ENCODE measurements around the gene FANCC.

The FANCC gene, protein sequence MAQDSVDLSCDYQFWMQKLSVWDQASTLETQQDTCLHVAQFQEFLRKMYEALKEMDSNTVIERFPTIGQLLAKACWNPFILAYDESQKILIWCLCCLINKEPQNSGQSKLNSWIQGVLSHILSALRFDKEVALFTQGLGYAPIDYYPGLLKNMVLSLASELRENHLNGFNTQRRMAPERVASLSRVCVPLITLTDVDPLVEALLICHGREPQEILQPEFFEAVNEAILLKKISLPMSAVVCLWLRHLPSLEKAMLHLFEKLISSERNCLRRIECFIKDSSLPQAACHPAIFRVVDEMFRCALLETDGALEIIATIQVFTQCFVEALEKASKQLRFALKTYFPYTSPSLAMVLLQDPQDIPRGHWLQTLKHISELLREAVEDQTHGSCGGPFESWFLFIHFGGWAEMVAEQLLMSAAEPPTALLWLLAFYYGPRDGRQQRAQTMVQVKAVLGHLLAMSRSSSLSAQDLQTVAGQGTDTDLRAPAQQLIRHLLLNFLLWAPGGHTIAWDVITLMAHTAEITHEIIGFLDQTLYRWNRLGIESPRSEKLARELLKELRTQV

DNA sequence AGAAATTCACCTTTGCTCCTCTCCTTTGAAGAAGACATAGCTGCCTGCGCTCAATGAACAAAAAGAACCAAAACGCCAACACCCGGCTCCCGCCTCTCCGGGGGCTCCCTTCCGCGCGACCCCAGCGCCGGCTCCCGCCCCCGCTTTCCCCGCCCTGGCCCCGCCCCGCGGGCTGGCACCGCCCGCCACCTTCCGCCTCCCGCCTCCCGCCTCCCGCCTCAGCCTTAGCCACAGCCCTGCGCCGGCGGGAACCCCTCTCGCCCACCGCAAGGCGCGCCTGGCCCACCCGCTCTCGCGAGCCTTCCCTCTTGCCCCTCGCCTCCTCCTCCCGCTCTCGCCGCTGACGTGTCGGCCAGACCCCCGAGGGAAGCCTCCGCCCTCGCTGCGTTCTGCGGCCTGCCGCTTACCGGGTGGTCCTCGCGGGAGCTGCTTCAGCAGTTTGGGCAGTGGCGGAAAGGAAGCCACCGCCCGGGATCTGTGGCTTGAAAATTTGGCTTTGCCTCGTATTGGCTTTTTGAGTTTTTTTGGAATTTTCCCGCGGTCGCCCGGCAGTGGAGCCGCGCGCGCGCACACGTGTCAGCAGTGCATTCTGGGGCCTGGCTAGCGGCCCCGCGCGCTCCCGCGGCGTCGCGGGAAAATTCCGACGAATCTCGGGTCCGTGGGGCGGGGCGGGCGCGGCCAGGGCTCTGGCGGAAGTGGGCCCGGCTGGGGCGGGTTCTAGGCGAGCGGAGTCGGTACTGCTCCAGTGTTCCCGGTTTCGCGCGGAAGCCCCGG is at the start of gene FANCC:
Gene FANCC (minus strand): TSS at position 591 of the 774 bp plus-strand sequence. CDS start 68,418 bp downstream, outside the sequence.
- Histone ChIP-seq H3K36me3 (ENCODE audit: control insufficient read depth in 1 of 2, insufficient read depth in 2 of 2, low read length in 2 of 2) (no peaks in the 10 kb centered on the region), H3K4me3 (ENCODE audit: low read depth in 1 of 2, low read length in 2 of 2) (peak within 1 kb of the TSS; percentile 93 to 94), H3K27ac (ENCODE audit: low read depth, low read length) (peak within 1 kb of the TSS; percentile 95), H3K9me3 (ENCODE audit: control insufficient read depth in 1 of 2, low read length in 2 of 2) (no peaks in the 10 kb centered on the region), H3K9ac (ENCODE audit: low read depth in 1 of 2, low read length in 2 of 2) (peak within 1 kb of the TSS; percentile 85 to 95), H3K4me1 (ENCODE audit: control insufficient read depth in 1 of 2, insufficient read depth in 2 of 2, low read length in 2 of 2) (peaks cover 10 to 21% of the 10 kb centered on the region in 2 donors), H3K27me3 (ENCODE audit: control insufficient read depth in 1 of 2, insufficient read depth in 2 of 2, low read length in 2 of 2) (no peaks in the 10 kb centered on the region)

DNA sequence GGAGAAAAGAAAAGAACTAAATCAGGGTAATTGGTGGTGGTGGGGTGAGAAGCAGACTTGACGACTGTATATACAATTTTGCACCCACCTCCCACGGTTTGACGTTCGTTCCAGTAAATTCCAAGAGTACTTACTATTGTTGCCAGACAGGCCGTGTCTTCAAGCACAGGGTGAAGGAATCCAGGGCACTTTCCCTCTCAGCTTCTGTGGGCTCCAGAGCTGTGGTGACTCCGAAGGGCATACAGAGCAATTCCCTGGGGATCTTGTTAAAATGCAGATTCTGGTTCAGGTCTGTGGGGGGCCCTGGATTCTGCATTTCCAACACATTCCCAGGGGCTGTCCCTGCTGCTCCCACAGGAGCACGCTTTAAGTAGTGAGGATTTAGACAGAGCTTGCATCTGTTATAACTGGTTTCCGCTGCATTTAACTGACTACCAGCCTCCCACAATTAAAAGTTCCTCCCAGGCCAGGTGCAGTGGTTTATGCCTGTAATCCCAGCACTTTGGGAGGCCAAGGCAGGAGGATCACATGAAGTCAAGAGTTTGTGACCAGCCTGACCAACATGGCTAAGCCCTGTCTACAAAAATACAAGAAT is 49.3 kb upstream of the FANCC start:
- Histone ChIP-seq H3K27me3 (ENCODE audit: control insufficient read depth in 1 of 2, insufficient read depth in 2 of 2, low read length in 2 of 2) (no peaks in the 10 kb centered on the region), H3K27ac (ENCODE audit: low read depth, low read length) (no peak overlapping the region), H3K9me3 (ENCODE audit: control insufficient read depth in 1 of 2, low read length in 2 of 2) (no peaks in the 10 kb centered on the region), H3K9ac (ENCODE audit: low read depth in 1 of 2, low read length in 2 of 2) (no peak overlapping the region), H3K36me3 (ENCODE audit: control insufficient read depth in 1 of 2, insufficient read depth in 2 of 2, low read length in 2 of 2) (no peaks in the 10 kb centered on the region), H3K4me3 (ENCODE audit: low read depth in 1 of 2, low read length in 2 of 2) (no peak overlapping the region), H3K4me1 (ENCODE audit: control insufficient read depth in 1 of 2, insufficient read depth in 2 of 2, low read length in 2 of 2) (no peaks in the 10 kb centered on the region)

DNA sequence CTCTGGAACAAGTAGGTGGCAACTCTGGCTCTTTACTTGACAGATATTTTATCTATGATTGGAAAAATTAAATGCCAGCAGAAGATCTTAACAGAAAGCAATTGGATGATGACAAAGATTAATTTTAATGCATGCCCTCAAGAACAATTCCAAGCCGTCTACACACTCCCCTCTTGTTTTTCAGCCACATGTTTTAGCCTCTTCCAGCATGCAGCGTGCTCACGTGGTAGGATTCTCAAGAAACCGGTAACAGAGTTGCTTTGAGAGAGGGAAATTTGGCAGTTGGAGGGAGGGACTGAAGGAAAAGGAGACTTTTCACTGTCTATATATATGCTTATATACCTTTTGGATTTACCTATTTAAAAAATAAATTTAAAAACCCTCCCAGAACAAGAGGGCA is 48.3 kb upstream of the FANCC start:
- Histone ChIP-seq H3K36me3 (ENCODE audit: control insufficient read depth in 1 of 2, insufficient read depth in 2 of 2, low read length in 2 of 2) (no peaks in the 10 kb centered on the region), H3K4me1 (ENCODE audit: control insufficient read depth in 1 of 2, insufficient read depth in 2 of 2, low read length in 2 of 2) (no peaks in the 10 kb centered on the region), H3K9me3 (ENCODE audit: control insufficient read depth in 1 of 2, low read length in 2 of 2) (no peaks in the 10 kb centered on the region), H3K27me3 (ENCODE audit: control insufficient read depth in 1 of 2, insufficient read depth in 2 of 2, low read length in 2 of 2) (no peaks in the 10 kb centered on the region), H3K4me3 (ENCODE audit: low read depth in 1 of 2, low read length in 2 of 2) (no peak overlapping the region), H3K27ac (ENCODE audit: low read depth, low read length) (no peak overlapping the region), H3K9ac (ENCODE audit: low read depth in 1 of 2, low read length in 2 of 2) (no peak overlapping the region)

DNA sequence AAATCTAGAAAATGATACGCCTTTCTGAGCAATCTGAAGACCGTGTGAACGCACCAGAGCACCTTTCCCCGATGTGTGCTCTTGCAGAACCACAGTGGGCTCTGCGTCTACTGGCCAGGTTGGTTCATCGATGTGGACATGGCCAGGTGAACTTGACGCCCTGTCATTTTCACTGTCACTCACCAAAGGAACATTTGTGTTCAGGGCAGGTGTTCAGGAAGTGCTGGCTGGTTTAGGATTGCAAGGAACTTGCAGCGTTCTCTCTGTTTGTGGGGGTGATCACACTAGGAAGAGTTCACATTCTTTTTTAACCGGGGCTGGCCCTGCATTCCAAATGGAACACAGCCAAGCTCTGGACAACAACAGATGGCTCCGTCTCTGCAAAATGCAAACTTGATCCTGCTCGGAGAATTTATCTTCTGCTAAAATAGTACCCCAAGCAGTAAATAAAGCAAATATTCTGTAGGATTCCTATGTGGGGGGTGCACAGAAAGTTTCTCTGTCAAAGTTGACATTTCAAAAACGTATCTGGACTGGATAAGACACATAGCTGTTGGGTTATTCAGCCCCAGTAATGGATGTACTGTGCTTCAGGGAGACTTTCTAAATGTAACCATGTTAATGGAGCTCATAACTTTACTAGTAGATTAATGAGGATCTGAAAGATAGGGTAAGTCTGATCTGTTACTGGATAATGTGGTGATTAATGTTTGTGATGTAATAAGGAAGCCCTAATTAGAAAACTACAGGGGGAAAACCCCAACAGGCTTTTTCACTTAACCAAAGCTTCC is 45.7 kb upstream of the FANCC start:
- no peaks in the 10 kb centered on the region for H3K27me3 ChIP-seq (ENCODE audit: control insufficient read depth in 1 of 2, insufficient read depth in 2 of 2, low read length in 2 of 2)
- no peak overlapping the region for H3K9ac ChIP-seq (ENCODE audit: low read depth in 1 of 2, low read length in 2 of 2)
- H3K36me3 ChIP-seq (ENCODE audit: control insufficient read depth in 1 of 2, insufficient read depth in 2 of 2, low read length in 2 of 2) = no peaks in the 10 kb centered on the region
- H3K4me3 ChIP-seq (ENCODE audit: low read depth in 1 of 2, low read length in 2 of 2) = no peak overlapping the region
- H3K4me1 ChIP-seq (ENCODE audit: control insufficient read depth in 1 of 2, insufficient read depth in 2 of 2, low read length in 2 of 2) = no peaks in the 10 kb centered on the region
- no peak overlapping the region for H3K27ac ChIP-seq (ENCODE audit: low read depth, low read length)
- no peaks in the 10 kb centered on the region for H3K9me3 ChIP-seq (ENCODE audit: control insufficient read depth in 1 of 2, low read length in 2 of 2)

DNA sequence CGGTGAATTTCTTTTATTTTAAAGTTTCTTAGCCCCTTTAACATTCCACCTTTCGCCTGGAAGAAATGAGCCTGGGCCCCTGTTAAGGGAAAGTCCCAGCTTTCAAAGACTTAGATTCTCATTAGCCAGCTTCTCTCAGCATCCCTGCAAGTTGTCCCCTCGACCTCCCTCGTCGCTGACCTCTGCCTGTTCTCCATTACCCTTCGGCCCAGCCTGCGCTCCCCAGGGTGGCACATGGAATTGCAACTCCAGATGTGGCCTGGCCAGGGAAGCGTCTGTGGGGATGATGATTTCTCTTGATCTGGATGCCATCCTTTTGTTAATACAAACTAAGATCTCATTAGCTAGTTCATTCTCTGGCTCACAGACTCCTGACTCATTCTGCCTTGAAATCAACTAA is 43.4 kb upstream of the FANCC start:
- Histone ChIP-seq H3K9ac (ENCODE audit: low read depth in 1 of 2, low read length in 2 of 2) (no peak overlapping the region), H3K36me3 (ENCODE audit: control insufficient read depth in 1 of 2, insufficient read depth in 2 of 2, low read length in 2 of 2) (no peaks in the 10 kb centered on the region), H3K27me3 (ENCODE audit: control insufficient read depth in 1 of 2, insufficient read depth in 2 of 2, low read length in 2 of 2) (no peaks in the 10 kb centered on the region), H3K4me3 (ENCODE audit: low read depth in 1 of 2, low read length in 2 of 2) (no peak overlapping the region), H3K27ac (ENCODE audit: low read depth, low read length) (no peak overlapping the region), H3K9me3 (ENCODE audit: control insufficient read depth in 1 of 2, low read length in 2 of 2) (no peaks in the 10 kb centered on the region), H3K4me1 (ENCODE audit: control insufficient read depth in 1 of 2, insufficient read depth in 2 of 2, low read length in 2 of 2) (no peaks in the 10 kb centered on the region)

DNA sequence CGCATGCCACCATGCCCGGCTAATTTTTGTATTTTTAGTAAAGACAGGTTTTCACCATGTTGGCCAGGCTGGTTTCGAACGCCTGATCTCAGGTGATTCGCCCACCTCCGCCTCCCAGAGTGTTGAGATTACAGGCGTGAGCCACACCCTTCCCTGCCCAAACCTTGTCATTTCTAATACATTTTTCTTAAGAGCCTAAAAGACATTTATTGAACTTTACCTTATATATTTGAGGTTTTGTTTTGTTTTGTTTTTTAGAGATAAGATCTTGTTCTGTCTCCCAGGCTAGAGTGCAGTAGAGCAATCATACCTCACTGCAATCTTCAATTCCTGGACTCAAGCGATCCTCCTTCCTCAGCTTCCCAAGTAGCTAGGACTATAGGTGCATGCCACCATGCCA is 39.8 kb upstream of the FANCC start:
- no peak overlapping the region for H3K4me3 ChIP-seq (ENCODE audit: low read depth in 1 of 2, low read length in 2 of 2)
- H3K4me1 ChIP-seq (ENCODE audit: control insufficient read depth in 1 of 2, insufficient read depth in 2 of 2, low read length in 2 of 2) = no peaks in the 10 kb centered on the region
- H3K27me3 ChIP-seq (ENCODE audit: control insufficient read depth in 1 of 2, insufficient read depth in 2 of 2, low read length in 2 of 2) = no peaks in the 10 kb centered on the region
- H3K9ac ChIP-seq (ENCODE audit: low read depth in 1 of 2, low read length in 2 of 2) = no peak overlapping the region
- no peaks in the 10 kb centered on the region for H3K9me3 ChIP-seq (ENCODE audit: control insufficient read depth in 1 of 2, low read length in 2 of 2)
- no peaks in the 10 kb centered on the region for H3K36me3 ChIP-seq (ENCODE audit: control insufficient read depth in 1 of 2, insufficient read depth in 2 of 2, low read length in 2 of 2)
- H3K27ac ChIP-seq (ENCODE audit: low read depth, low read length) = no peak overlapping the region

DNA sequence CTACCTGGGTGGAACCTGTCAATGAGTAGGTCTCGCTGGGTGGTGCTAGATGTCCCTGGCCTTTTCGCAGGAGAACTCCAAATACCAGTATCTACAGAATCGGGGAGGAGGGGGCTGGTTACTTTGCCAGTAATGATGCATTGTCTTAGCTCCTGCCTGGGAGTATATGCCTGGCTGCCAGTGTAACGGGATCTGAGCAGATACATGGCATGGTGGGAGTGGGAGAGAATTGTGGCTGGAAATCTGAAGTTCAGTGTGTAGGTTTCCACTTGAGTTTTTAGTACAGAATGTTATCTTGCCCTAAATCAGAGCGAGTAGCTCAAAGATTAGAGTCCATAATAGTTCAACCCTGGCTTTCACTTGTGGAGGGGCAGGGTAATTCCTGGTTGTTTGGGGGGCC is 38.0 kb upstream of the FANCC start:
- Histone ChIP-seq H3K4me1 (ENCODE audit: control insufficient read depth in 1 of 2, insufficient read depth in 2 of 2, low read length in 2 of 2) (no peaks in the 10 kb centered on the region), H3K27me3 (ENCODE audit: control insufficient read depth in 1 of 2, insufficient read depth in 2 of 2, low read length in 2 of 2) (peaks cover 0 to 4% of the 10 kb centered on the region in 2 donors), H3K36me3 (ENCODE audit: control insufficient read depth in 1 of 2, insufficient read depth in 2 of 2, low read length in 2 of 2) (no peaks in the 10 kb centered on the region), H3K27ac (ENCODE audit: low read depth, low read length) (no peak overlapping the region), H3K9ac (ENCODE audit: low read depth in 1 of 2, low read length in 2 of 2) (no peak overlapping the region), H3K4me3 (ENCODE audit: low read depth in 1 of 2, low read length in 2 of 2) (no peak overlapping the region), H3K9me3 (ENCODE audit: control insufficient read depth in 1 of 2, low read length in 2 of 2) (no peaks in the 10 kb centered on the region)

DNA sequence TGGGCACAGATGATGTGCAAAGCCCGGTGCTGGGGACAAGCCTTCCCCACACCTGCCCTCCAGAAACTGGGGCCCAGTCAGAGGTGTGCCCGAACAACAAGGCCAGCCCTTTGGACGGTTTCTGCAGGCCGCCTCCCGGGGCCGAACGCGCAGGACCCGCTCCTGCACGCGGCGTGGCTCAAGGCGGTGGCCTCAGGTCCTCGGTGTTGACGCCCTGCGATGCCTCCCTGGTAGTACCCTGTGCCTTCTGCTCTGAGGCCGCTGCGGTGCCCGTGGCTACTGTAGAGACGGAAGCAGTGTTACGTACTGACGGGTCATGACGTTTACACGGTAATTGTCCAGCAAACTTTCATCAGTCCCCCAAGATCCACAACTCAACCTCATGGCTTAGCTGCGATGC is 33.5 kb upstream of the FANCC start:
- H3K9ac ChIP-seq (ENCODE audit: low read depth in 1 of 2, low read length in 2 of 2) = no peak overlapping the region
- peaks cover 4 to 13% of the 10 kb centered on the region in 2 donors for H3K27me3 ChIP-seq (ENCODE audit: control insufficient read depth in 1 of 2, insufficient read depth in 2 of 2, low read length in 2 of 2)
- no peak overlapping the region for H3K27ac ChIP-seq (ENCODE audit: low read depth, low read length)
- H3K4me3 ChIP-seq (ENCODE audit: low read depth in 1 of 2, low read length in 2 of 2) = no peak overlapping the region
- H3K4me1 ChIP-seq (ENCODE audit: control insufficient read depth in 1 of 2, insufficient read depth in 2 of 2, low read length in 2 of 2) = peaks cover 0 to 8% of the 10 kb centered on the region in 2 donors
- H3K36me3 ChIP-seq (ENCODE audit: control insufficient read depth in 1 of 2, insufficient read depth in 2 of 2, low read length in 2 of 2) = no peaks in the 10 kb centered on the region
- H3K9me3 ChIP-seq (ENCODE audit: control insufficient read depth in 1 of 2, low read length in 2 of 2) = no peaks in the 10 kb centered on the region

DNA sequence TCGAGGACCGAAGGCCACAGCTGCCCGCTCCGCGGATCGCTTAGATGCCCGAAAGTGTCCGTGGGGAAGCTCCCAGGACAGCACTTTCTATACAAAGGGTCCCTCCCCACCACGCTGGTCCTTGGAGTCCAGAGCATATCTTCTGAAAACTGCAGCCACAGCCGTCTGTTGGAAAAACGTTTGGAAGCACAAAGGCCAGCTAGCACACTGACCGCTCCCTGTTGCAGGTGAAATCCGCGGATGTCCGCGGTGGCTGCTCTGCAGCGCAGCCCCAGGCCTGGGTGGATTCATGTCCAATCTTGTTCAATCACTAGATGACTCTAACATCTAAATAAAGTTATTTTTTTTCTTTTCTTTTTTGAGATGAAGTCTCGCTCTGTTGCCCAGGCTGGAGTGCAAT is 32.8 kb upstream of the FANCC start:
- H3K4me1 ChIP-seq (ENCODE audit: control insufficient read depth in 1 of 2, insufficient read depth in 2 of 2, low read length in 2 of 2) = peaks cover 0 to 8% of the 10 kb centered on the region in 2 donors
- no peak overlapping the region for H3K4me3 ChIP-seq (ENCODE audit: low read depth in 1 of 2, low read length in 2 of 2)
- no peak overlapping the region for H3K9ac ChIP-seq (ENCODE audit: low read depth in 1 of 2, low read length in 2 of 2)
- no peaks in the 10 kb centered on the region for H3K36me3 ChIP-seq (ENCODE audit: control insufficient read depth in 1 of 2, insufficient read depth in 2 of 2, low read length in 2 of 2)
- H3K27ac ChIP-seq (ENCODE audit: low read depth, low read length) = no peak overlapping the region
- H3K9me3 ChIP-seq (ENCODE audit: control insufficient read depth in 1 of 2, low read length in 2 of 2) = no peaks in the 10 kb centered on the region
- peaks cover 4 to 13% of the 10 kb centered on the region in 2 donors for H3K27me3 ChIP-seq (ENCODE audit: control insufficient read depth in 1 of 2, insufficient read depth in 2 of 2, low read length in 2 of 2)

Measured in duodenal mucosa (tissue), 2 donors.